Loucy (cell line): ENCODE measurements around the gene CTTNBP2.

Experiments
- H2AFZ ChIP-seq: fragments of 200-600 bp; sonication (generic); 2 replicates; pipeline ENCODE4 v1.6.0; 2016; ENCODE audit warnings: antibody characterized with exemption, mild to moderate bottlenecking, low read length, moderate library complexity
- H3F3A ChIP-seq: fragments of 200-600 bp; 2 replicates; pipeline ENCODE4 v1.6.0; 2016; ENCODE audit warnings: antibody characterized with exemption, low read depth, mild to moderate bottlenecking
- H3K27me3 ChIP-seq: fragments of 200-600 bp; sonication (generic); 2 replicates; pipeline ENCODE4 v1.6.1; 2014; ENCODE audit warnings: low read length, mild to moderate bottlenecking; ENCODE audit not compliant: insufficient read depth, poor library complexity, severe bottlenecking
- H3K36me3 ChIP-seq: fragments of 200-600 bp; sonication (generic); 2 replicates; pipeline ENCODE4 v1.6.1; 2016; ENCODE audit warnings: low read length; ENCODE audit not compliant: insufficient read depth
- H3K4me1 ChIP-seq: fragments of 200-600 bp; sonication (generic); 2 replicates; pipeline ENCODE4 v1.5.1; 2014; ENCODE audit warnings: low read length, mild to moderate bottlenecking; ENCODE audit not compliant: insufficient read depth, poor library complexity, severe bottlenecking
- H3K4me2 ChIP-seq: fragments of 200-600 bp; sonication (generic); 2 replicates; pipeline ENCODE4 v1.6.0; 2014; ENCODE audit warnings: antibody characterized with exemption, low read length, low read depth, mild to moderate bottlenecking; ENCODE audit not compliant: poor library complexity, severe bottlenecking
- H3K4me3 ChIP-seq: fragments of 200-600 bp; sonication (generic); 2 replicates; pipeline ENCODE4 v1.5.1; 2014; ENCODE audit warnings: low read length, mild to moderate bottlenecking, mixed read lengths; ENCODE audit not compliant: poor library complexity, severe bottlenecking
- H3K79me2 ChIP-seq: fragments of 200-600 bp; sonication (generic); 2 replicates; pipeline ENCODE4 v1.6.1; 2014; ENCODE audit warnings: low read length; ENCODE audit not compliant: insufficient read depth
- H3K9ac ChIP-seq: fragments of 200-600 bp; sonication (generic); 2 replicates; pipeline ENCODE4 v1.6.0; 2014; ENCODE audit warnings: mild to moderate bottlenecking, low read depth, low read length, moderate library complexity; ENCODE audit not compliant: poor library complexity, severe bottlenecking
- H3K9me2 ChIP-seq: fragments of 200-600 bp; sonication (generic); replicated peaks from 2 replicates; pipeline ENCODE4 v1.6.1; 2016; ENCODE audit warnings: low read depth, low read length, mixed read lengths
- H3K9me3 ChIP-seq: fragments of 200-600 bp; sonication (generic); 2 replicates; pipeline ENCODE4 v1.6.1; 2014; ENCODE audit warnings: mild to moderate bottlenecking, antibody characterized with exemption, low read length, low read depth; ENCODE audit not compliant: insufficient read depth
- H4K20me1 ChIP-seq: fragments of 200-600 bp; sonication (generic); 2 replicates; pipeline ENCODE4 v1.6.0; 2014; ENCODE audit warnings: antibody characterized with exemption, low read length, mild to moderate bottlenecking; ENCODE audit not compliant: insufficient read depth, poor library complexity, severe bottlenecking
- CTCF ChIP-seq: fragments of 200-600 bp; sonication (generic); conservative IDR thresholded peaks from 2 replicates; pipeline ENCODE4 v1.5.1; 2014; ENCODE audit warnings: mild to moderate bottlenecking, antibody characterized with exemption, low read length
- EZH2phosphoT487 ChIP-seq: fragments of 200-600 bp; IDR thresholded peaks from 2 replicates; pipeline ENCODE4 v1.6.1; 2018; ENCODE audit warnings: antibody characterized with exemption, mild to moderate bottlenecking, moderate library complexity, borderline replicate concordance

The CTTNBP2 gene

GRCh38 chr7:117759950-117760640 is 113.1 kb downstream of the CTTNBP2 start:
- H4K20me1 ChIP-seq = no peaks in the 10 kb centered on the region
- no peak overlapping the region for H3K4me3 ChIP-seq
- TF ChIP-seq CTCF (no peak), EZH2phosphoT487 (no peak)
- no peaks in the 10 kb centered on the region for H3K36me3 ChIP-seq
- no peak overlapping the region for H3K9ac ChIP-seq
- H3K9me2 ChIP-seq = no peaks in the 10 kb centered on the region
- H3K27me3 ChIP-seq = peaks cover 14% of the 10 kb centered on the region
- H3K9me3 ChIP-seq = no peaks in the 10 kb centered on the region
- H3F3A ChIP-seq = no peaks in the 10 kb centered on the region
- H3K4me1 ChIP-seq = no peaks in the 10 kb centered on the region
- no peak overlapping the region for H3K4me2 ChIP-seq
- H2AFZ ChIP-seq = no peak overlapping the region
- H3K79me2 ChIP-seq = no peaks in the 10 kb centered on the region

GRCh38 chr7:117757440-117757839 is 115.8 kb downstream of the CTTNBP2 start:
- H3K4me3 ChIP-seq = no peak overlapping the region
- peaks cover 14% of the 10 kb centered on the region for H3K27me3 ChIP-seq
- H3K79me2 ChIP-seq = no peaks in the 10 kb centered on the region
- H3K4me2 ChIP-seq = no peak overlapping the region
- no peaks in the 10 kb centered on the region for H3K9me2 ChIP-seq
- no peak for TF ChIP-seq EZH2phosphoT487
- TF ChIP-seq CTCF = no peak
- H3K9ac ChIP-seq = no peak overlapping the region
- H3K9me3 ChIP-seq = no peaks in the 10 kb centered on the region
- H3K4me1 ChIP-seq = no peaks in the 10 kb centered on the region
- no peak overlapping the region for H2AFZ ChIP-seq
- H3F3A ChIP-seq = no peaks in the 10 kb centered on the region
- H3K36me3 ChIP-seq = no peaks in the 10 kb centered on the region
- no peaks in the 10 kb centered on the region for H4K20me1 ChIP-seq

GRCh38 chr7:117756586-117757085 is 116.6 kb downstream of the CTTNBP2 start:
- Histone ChIP-seq H4K20me1 (no peaks in the 10 kb centered on the region), H3K27me3 (peaks cover 11% of the 10 kb centered on the region), H3K9ac (no peak overlapping the region), H3K4me2 (no peak overlapping the region), H3K36me3 (no peaks in the 10 kb centered on the region), H3K9me3 (no peaks in the 10 kb centered on the region), H3K4me1 (no peaks in the 10 kb centered on the region), H3F3A (no peaks in the 10 kb centered on the region), H3K4me3 (no peak overlapping the region), H3K9me2 (no peaks in the 10 kb centered on the region), H3K79me2 (no peaks in the 10 kb centered on the region), H2AFZ (no peak overlapping the region)
- TF ChIP-seq CTCF = no peak
- TF ChIP-seq EZH2phosphoT487 = no peak
